K562 (cell line): ENCODE measurements around the gene NT5C1A. TPM values are rescaled to one million over a fixed set of nuclear protein-coding genes. Genes with fewer than 3 reads are reported as not detected.
A peak's percentile ranks its signal among the peaks of the same experiment; 100 is the strongest.

Source experiments
- ATAC-seq: fragments of 200-7000 bp; cut with Tn5 transposase; 3 replicates; pipeline ENCODE4 v1.9.1; 2020; ENCODE audit warnings: moderate library complexity
- BruUV-seq: library from RNA; stranded (reverse); fragments of 400-500 nt; replicated peaks from 2 replicates; lab custom pipeline; 2021; lab: Mats Ljungman, UMichigan
- CTCF ChIA-PET: fragments of 300-600 bp; formaldehyde crosslinking; extraction: SDS; loops from one replicate; lab custom pipeline; 2021; ENCODE audit warnings: low intra/inter-chr PET ratio; lab: Yijun Ruan, JAX
- POLR2A ChIA-PET: fragments of 300-600, 350-650 bp; sonication (Branson Sonifier 250); formaldehyde crosslinking; extraction: SDS; loops from one replicate; lab custom pipeline; 2021; ENCODE audit warnings: antibody characterized with exemption, inconsistent platforms; lab: Yijun Ruan, JAX
- DNase-seq, 4 experiments: peaks; one replicate each; pipeline versions ENCODE4 v3.0.0 to v3.0.0-alpha.2; 2011 to 2018; ENCODE audit warnings: low spot score in 3 of 4, mixed read lengths in 3 of 4; ENCODE audit errors: extremely low read depth in 1 of 4
- FAIRE-seq: peaks from 2 replicates; lab custom pipeline; 2011; peaks lifted over from hg19 to GRCh38; lab: Jason Lieb, UNC
- H2AFZ ChIP-seq: 2 replicates; pipeline ENCODE4 v1.6.0; 2011; ENCODE audit warnings: low read depth, low read length, control low read depth, inconsistent platforms
- H3K27ac ChIP-seq: fragments of 200-600 bp; 3 replicates; pipeline ENCODE4 v1.8.0; 2011; ENCODE audit warnings: low read depth, mild to moderate bottlenecking, control low read depth, inconsistent platforms, low read length, moderate library complexity, mixed read lengths; ENCODE audit errors: extremely low read depth
- H3K27me3 ChIP-seq, 2 experiments: fragments of 300-600 bp in 1 of 2; 2 replicates in 1 of 2; 3 replicates in 1 of 2; pipeline versions ENCODE4 v1.6.0 to v1.8.0; 2011; ENCODE audit warnings: inconsistent platforms in 2 of 2, low read length in 2 of 2, mild to moderate bottlenecking in 1 of 2, mixed read lengths in 1 of 2, moderate library complexity in 1 of 2; ENCODE audit not compliant: control insufficient read depth in 2 of 2, insufficient read depth in 2 of 2
- H3K36me3 ChIP-seq: fragments of 300-600 bp; 3 replicates; pipeline ENCODE4 v1.8.0; 2011; ENCODE audit warnings: mild to moderate bottlenecking, low read length, inconsistent platforms; ENCODE audit not compliant: control insufficient read depth, insufficient read depth
- H3K4me1 ChIP-seq, 2 experiments: fragments of 200-600 bp in 1 of 2; replicated peaks in 1 of 2; 2 replicates in 1 of 2; 3 replicates in 1 of 2; pipeline versions ENCODE4 v1.5.1 to v1.8.0; 2011; ENCODE audit warnings: inconsistent platforms in 2 of 2, low read length in 2 of 2, mild to moderate bottlenecking in 1 of 2, mixed read lengths in 1 of 2, moderate library complexity in 1 of 2; ENCODE audit not compliant: control insufficient read depth in 2 of 2, insufficient read depth in 2 of 2
- H3K4me2 ChIP-seq: 2 replicates; pipeline ENCODE4 v1.6.1; 2011; ENCODE audit warnings: low read length, control low read depth, inconsistent platforms, mixed read lengths; ENCODE audit not compliant: insufficient read depth
- H3K4me3 ChIP-seq: fragments of 200-600 bp; sonication (generic), shearing (Covaris generic); 2 replicates; pipeline ENCODE4 v1.5.1; 2016; ENCODE audit warnings: control low read depth, inconsistent platforms
- H3K79me2 ChIP-seq: fragments of 200-600 bp; 3 replicates; pipeline ENCODE4 v1.8.0; 2011; ENCODE audit warnings: low read length, inconsistent platforms; ENCODE audit not compliant: control insufficient read depth, insufficient read depth
- H3K9ac ChIP-seq, 2 experiments: 2 replicates each; pipeline versions ENCODE4 v1.6.0 to v1.6.1; 2011; ENCODE audit warnings: low read depth in 2 of 2, low read length in 2 of 2, control low read depth in 1 of 2, inconsistent platforms in 1 of 2, mild to moderate bottlenecking in 1 of 2, mixed read lengths in 1 of 2; ENCODE audit not compliant: insufficient read depth in 1 of 2
- H3K9me1 ChIP-seq: one replicate; pipeline ENCODE4 v1.6.0; 2011; ENCODE audit warnings: inconsistent platforms, mild to moderate bottlenecking, low read length, moderate library complexity; ENCODE audit not compliant: control insufficient read depth, insufficient read depth
- H3K9me3 ChIP-seq: replicated peaks from 2 replicates; pipeline ENCODE4 v1.5.1; 2011; ENCODE audit warnings: low read depth, low read length, inconsistent platforms; ENCODE audit not compliant: control insufficient read depth, insufficient read depth
- H4K20me1 ChIP-seq: replicated peaks from 2 replicates; pipeline ENCODE4 v1.6.1; 2011; ENCODE audit warnings: low read length, inconsistent platforms, mixed read lengths; ENCODE audit not compliant: control insufficient read depth, insufficient read depth
- FOSL1 ChIP-seq: fragments of 200-800 bp; sonication (Bioruptor generic); conservative IDR thresholded peaks from 2 replicates; pipeline ENCODE4 v1.6.1; 2016; ENCODE audit warnings: missing genetic modification characterization, missing compliant biosample characterization
- NR1H2 ChIP-seq: sonication (generic); formaldehyde crosslinking; IDR thresholded peaks from 2 replicates; pipeline ENCODE4 v1.4.0; 2020; ENCODE audit warnings: mild to moderate bottlenecking, missing genetic modification reagents
- NR2C2 ChIP-seq, 2 experiments: fragments of 200-800 bp in 1 of 2; sonication (Bioruptor generic) in 1 of 2; sonication (generic) in 1 of 2; formaldehyde crosslinking in 1 of 2; IDR thresholded peaks; 2 replicates each; pipeline versions ENCODE4 v1.6.1 to v1.8.0; 2016 to 2022; ENCODE audit warnings: mild to moderate bottlenecking in 1 of 2, missing compliant biosample characterization in 1 of 2, missing genetic modification characterization in 1 of 2, missing genetic modification reagents in 1 of 2
- PKNOX1 ChIP-seq: fragments of 450-650 bp; IDR thresholded peaks from 2 replicates; pipeline ENCODE4 v1.6.1; 2016
- ZNF589 ChIP-seq: fragments of 200-800 bp; sonication (Bioruptor generic); IDR thresholded peaks from 2 replicates; pipeline ENCODE4 v1.6.1; 2016; ENCODE audit warnings: low read depth, missing genetic modification characterization, missing compliant biosample characterization
- WGBS: fragments of 100-300 bp; shearing (Covaris generic); methylation state at CpG from one replicate; pipeline ENCODE4 v1.1.6; 2016; ENCODE audit warnings: low coverage, mixed read lengths; ENCODE audit not compliant: insufficient coverage; ENCODE audit errors: missing lambda C conversion rate; 5-methylcytosine and 5-hydroxymethylcytosine counted together
- in situ Hi-C: fragments of 300-500 bp; cut with MboI; formaldehyde crosslinking; loops from 4 replicates; pipeline ENCODE4 v1.15.0; 2018; ENCODE audit warnings: inconsistent platforms, mixed read lengths
- intact Hi-C: fragments of 100-400 bp; cut with micrococcal nuclease; formaldehyde crosslinking; loops from 2 replicates; pipeline ENCODE4 v1.14.2; 2022
- polyA plus RNA-seq, 8 experiments: library from polyadenylated mRNA; depleted of rRNA in 4 of 8; stranded (reverse) in 5 of 8; unstranded in 3 of 8; fragments of >200 nt; fragmentation: Nextera tagmentation in 2 of 8; fragmentation: Illumina TruSeq in 1 of 8; extraction: Ambion mirVana in 2 of 8; extraction: Trizol in 1 of 8; gene quantifications; 2 replicates each; pipeline versions ENCODE4 v1.2.1 to v1.2.3, GENCODE V29; 2011 to 2014; ENCODE audit warnings: inconsistent platforms in 1 of 8, missing spikeins in 1 of 8
- total RNA-seq, 7 experiments: library from RNA; depleted of rRNA in 6 of 7; stranded (reverse); fragments of >200 nt in 6 of 7; fragmentation: Illumina TruSeq in 2 of 7; extraction: Trizol in 2 of 7; gene quantifications; 2 replicates each; pipeline versions ENCODE4 v1.2.1 to v1.2.3, GENCODE V29; 2011 to 2021; ENCODE audit warnings: low replicate concordance in 1 of 7
- TF ChIP-seq, protein P1 (sequence below), 2 experiments: fragments of 450-650 bp; formaldehyde crosslinking in 1 of 2; IDR thresholded peaks; 2 replicates each; pipeline versions ENCODE4 v1.4.0 to v1.6.1; 2014 to 2020; ENCODE audit warnings: mild to moderate bottlenecking in 2 of 2, borderline replicate concordance in 1 of 2, low read depth in 1 of 2
- TF ChIP-seq, protein P2 (sequence below): fragments of 450-650 bp; formaldehyde crosslinking; IDR thresholded peaks from 2 replicates; pipeline ENCODE4 v1.4.0; 2020; ENCODE audit warnings: mild to moderate bottlenecking, moderate library complexity

NT5C1A gene
- total and polyA plus RNA-seq, 9 of the 15 experiments (the other 6 are each of a cell fraction or from before 2014, with no cell fraction given), result not detected

- peak; percentile 60; the same call in 1 of the 2 replicates for TF ChIP-seq PKNOX1
Observed at GRCh38 chr1:39677645-39678044, 5.7 kb upstream of the NT5C1A start (continued).

DNA sequence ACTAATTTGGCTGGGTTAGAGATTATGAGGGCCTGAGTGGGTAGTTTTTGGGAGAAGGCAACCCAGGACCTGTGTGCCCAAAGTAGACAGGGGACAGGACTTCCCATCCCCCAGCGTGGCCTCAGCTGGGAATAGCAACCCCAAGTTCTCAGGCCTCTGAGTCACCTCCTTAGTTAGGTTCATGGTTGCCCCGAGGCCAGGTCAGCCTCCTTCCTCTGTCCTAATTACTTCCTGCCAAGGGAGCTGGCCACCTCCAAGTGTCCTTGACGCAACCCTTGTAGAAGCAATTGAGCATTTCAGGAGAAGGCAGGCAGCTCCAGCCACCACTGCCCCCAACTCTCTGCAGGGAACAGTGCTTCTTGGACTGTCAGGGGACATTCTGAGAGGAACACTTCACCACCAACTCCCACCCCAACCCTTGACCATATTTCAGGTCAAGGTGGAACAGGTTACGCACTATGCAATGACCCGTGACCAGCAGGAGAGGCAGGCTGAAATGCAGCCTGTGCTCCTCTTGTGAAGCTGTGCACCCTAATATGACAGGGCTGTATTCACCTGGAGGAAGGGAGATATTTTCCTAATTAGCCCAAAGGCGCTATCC is 5.1 kb upstream of the NT5C1A start:
- 0 out of 2 replicates have a peak, but pooled peaks cover 6% of the 10 kb centered on the region for H4K20me1 ChIP-seq
- BruUV-seq, result no TSS peak
- H3K79me2 ChIP-seq, result no peaks in the 10 kb centered on the region
- intact Hi-C loops (no loop called here), in situ Hi-C loops (no loop called here)
- H3K27me3 ChIP-seq, result peaks cover 17 to 30% of the 10 kb centered on the region in 2 experiments; a peak in 4 of 5 replicates
- H3K36me3 ChIP-seq, result no peaks in the 10 kb centered on the region
- WGBS, result 45% methylated on average over 6 of the region's 6 CpGs
- no peak overlapping the region; a peak in 1 of 4 replicates for H3K9ac ChIP-seq
- no peak overlapping the region for H3K27ac ChIP-seq
- DNase-seq (peak in 2 of 4 experiments; percentile 40 to 41), FAIRE-seq (no peak), ATAC-seq (no peak; the same call in 2 of the 3 replicates)
- no peak overlapping the region for H3K4me3 ChIP-seq
- H3K4me1 ChIP-seq, result peaks cover 7 to 15% of the 10 kb centered on the region in 2 experiments
- H3K9me1 ChIP-seq, result no peaks in the 10 kb centered on the region
- ChIA-PET CTCF (interaction anchor here (0.6 kb wide), 1 partner anchor 15 kb away, joined by 3 read pairs; no protein-coding TSS in a partner anchor), POLR2A (interaction anchor here (0.9 to 1.1 kb wide), 3 partner anchors 17 to 45 kb away, joined by 3 to 4 read pairs (median 4); no protein-coding TSS in a partner anchor)
- peak overlapping the region; percentile 72 for H2AFZ ChIP-seq
- no peak overlapping the region for H3K4me2 ChIP-seq
- no peaks in the 10 kb centered on the region for H3K9me3 ChIP-seq
- TF ChIP-seq, protein P1, sequence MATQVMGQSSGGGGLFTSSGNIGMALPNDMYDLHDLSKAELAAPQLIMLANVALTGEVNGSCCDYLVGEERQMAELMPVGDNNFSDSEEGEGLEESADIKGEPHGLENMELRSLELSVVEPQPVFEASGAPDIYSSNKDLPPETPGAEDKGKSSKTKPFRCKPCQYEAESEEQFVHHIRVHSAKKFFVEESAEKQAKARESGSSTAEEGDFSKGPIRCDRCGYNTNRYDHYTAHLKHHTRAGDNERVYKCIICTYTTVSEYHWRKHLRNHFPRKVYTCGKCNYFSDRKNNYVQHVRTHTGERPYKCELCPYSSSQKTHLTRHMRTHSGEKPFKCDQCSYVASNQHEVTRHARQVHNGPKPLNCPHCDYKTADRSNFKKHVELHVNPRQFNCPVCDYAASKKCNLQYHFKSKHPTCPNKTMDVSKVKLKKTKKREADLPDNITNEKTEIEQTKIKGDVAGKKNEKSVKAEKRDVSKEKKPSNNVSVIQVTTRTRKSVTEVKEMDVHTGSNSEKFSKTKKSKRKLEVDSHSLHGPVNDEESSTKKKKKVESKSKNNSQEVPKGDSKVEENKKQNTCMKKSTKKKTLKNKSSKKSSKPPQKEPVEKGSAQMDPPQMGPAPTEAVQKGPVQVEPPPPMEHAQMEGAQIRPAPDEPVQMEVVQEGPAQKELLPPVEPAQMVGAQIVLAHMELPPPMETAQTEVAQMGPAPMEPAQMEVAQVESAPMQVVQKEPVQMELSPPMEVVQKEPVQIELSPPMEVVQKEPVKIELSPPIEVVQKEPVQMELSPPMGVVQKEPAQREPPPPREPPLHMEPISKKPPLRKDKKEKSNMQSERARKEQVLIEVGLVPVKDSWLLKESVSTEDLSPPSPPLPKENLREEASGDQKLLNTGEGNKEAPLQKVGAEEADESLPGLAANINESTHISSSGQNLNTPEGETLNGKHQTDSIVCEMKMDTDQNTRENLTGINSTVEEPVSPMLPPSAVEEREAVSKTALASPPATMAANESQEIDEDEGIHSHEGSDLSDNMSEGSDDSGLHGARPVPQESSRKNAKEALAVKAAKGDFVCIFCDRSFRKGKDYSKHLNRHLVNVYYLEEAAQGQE (IDR thresholded peaks at IDR 0.05; ENCODE audit: borderline replicate concordance), result no peak
- TF ChIP-seq, protein P1 (CRISPR knock-in tag; IDR thresholded peaks at IDR 0.05; ENCODE audit: low read depth), result 0 out of 2 replicates have a peak, but pooled peaks have one; percentile 40
- TF ChIP-seq NR2C2 (CRISPR knock-in tag; IDR thresholded peaks at IDR 0.05), result no peak
- TF ChIP-seq NR2C2 (tag; IDR thresholded peaks at IDR 0.05), result peak; percentile 79; the same call in 1 of the 2 replicates
- TF ChIP-seq FOSL1 (tag), result peak; percentile 68
- TF ChIP-seq ZNF589 (CRISPR knock-in tag), result peak; percentile 37; the same call in 1 of the 2 replicates
- TF ChIP-seq, protein P2, sequence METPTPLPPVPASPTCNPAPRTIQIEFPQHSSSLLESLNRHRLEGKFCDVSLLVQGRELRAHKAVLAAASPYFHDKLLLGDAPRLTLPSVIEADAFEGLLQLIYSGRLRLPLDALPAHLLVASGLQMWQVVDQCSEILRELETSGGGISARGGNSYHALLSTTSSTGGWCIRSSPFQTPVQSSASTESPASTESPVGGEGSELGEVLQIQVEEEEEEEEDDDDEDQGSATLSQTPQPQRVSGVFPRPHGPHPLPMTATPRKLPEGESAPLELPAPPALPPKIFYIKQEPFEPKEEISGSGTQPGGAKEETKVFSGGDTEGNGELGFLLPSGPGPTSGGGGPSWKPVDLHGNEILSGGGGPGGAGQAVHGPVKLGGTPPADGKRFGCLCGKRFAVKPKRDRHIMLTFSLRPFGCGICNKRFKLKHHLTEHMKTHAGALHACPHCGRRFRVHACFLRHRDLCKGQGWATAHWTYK (CRISPR knock-in tag), result no peak
- TF ChIP-seq NR1H2 (CRISPR knock-in tag), result no peak
